H1 (cell line): ENCODE results near the gene LOC128125822.

Experiments used
- CTCF ChIA-PET: fragments of 300-600 bp; sonication (Branson Sonifier 250); formaldehyde crosslinking; loops from one replicate; lab custom pipeline; 2021; ENCODE audit not compliant: partially characterized antibody; lab: Charles Lee
- POLR2A ChIA-PET: fragments of 300-600 bp; sonication (Branson Sonifier 250); formaldehyde crosslinking; loops from one replicate; lab custom pipeline; 2021; ENCODE audit warnings: inconsistent platforms; ENCODE audit not compliant: partially characterized antibody; lab: Charles Lee
- DNase-seq, 2 experiments: peaks; one replicate each; pipeline versions ENCODE4 v3.0.0 to v3.0.0-alpha.2; 2010 to 2022; ENCODE audit warnings: low spot score in 2 of 2, low read depth in 1 of 2, mixed read lengths in 1 of 2
- FAIRE-seq: peaks from 2 replicates; lab custom pipeline; 2011; peaks lifted over from hg19 to GRCh38; lab: Jason Lieb, UNC
- H2AFZ ChIP-seq: 2 replicates; pipeline ENCODE4 v1.8.1; 2012; ENCODE audit warnings: low read length, inconsistent platforms
- H2AK5ac ChIP-seq: 2 replicates; pipeline ENCODE4 v1.6.1; 2013; ENCODE audit warnings: low read depth, low read length
- H2BK120ac ChIP-seq: replicated peaks from 2 replicates; pipeline ENCODE3; 2013; ENCODE audit warnings: low read depth, low read length, inconsistent platforms
- H2BK12ac ChIP-seq: 2 replicates; pipeline ENCODE4 v1.6.1; 2013; ENCODE audit warnings: low read depth, low read length
- H2BK15ac ChIP-seq: 2 replicates; pipeline ENCODE4 v1.6.1; 2013; ENCODE audit warnings: low read length
- H2BK20ac ChIP-seq: 2 replicates; pipeline ENCODE4 v1.6.1; 2013; ENCODE audit warnings: low read length
- H2BK5ac ChIP-seq: 2 replicates; pipeline ENCODE4 v1.6.1; 2013; ENCODE audit warnings: low read depth, low read length
- H3K14ac ChIP-seq: 2 replicates; pipeline ENCODE4 v1.6.1; 2013; ENCODE audit warnings: inconsistent platforms; ENCODE audit not compliant: insufficient read length
- H3K18ac ChIP-seq: 2 replicates; pipeline ENCODE4 v1.6.1; 2013; ENCODE audit warnings: low read length; ENCODE audit errors: extremely low read depth
- H3K23ac ChIP-seq: 2 replicates; pipeline ENCODE4 v1.6.1; 2013; ENCODE audit warnings: inconsistent platforms; ENCODE audit not compliant: insufficient read length
- H3K23me2 ChIP-seq: 2 replicates; pipeline ENCODE4 v1.6.1; 2013; ENCODE audit warnings: low read depth, low read length
- H3K27ac ChIP-seq: 2 replicates; pipeline ENCODE4 v1.6.1; 2011; ENCODE audit warnings: low read depth, low read length, inconsistent platforms
- H3K27me3 ChIP-seq, 4 experiments: replicated peaks in 1 of 4; 1 replicate in 1 of 4; 2 replicates in 3 of 4; pipeline versions ENCODE4 v1.6.1 to v1.8.1; 2011 to 2013; ENCODE audit warnings: low read length in 3 of 4, mild to moderate bottlenecking in 3 of 4, inconsistent platforms in 2 of 4, mixed read lengths in 2 of 4, moderate library complexity in 1 of 4; ENCODE audit not compliant: control insufficient read depth in 3 of 4, insufficient read depth in 3 of 4; ENCODE audit errors: extremely low read depth in 1 of 4
- H3K36me3 ChIP-seq, 4 experiments: 2 replicates each; pipeline versions ENCODE4 v1.6.1 to v1.8.1; 2011 to 2013; ENCODE audit warnings: mild to moderate bottlenecking in 4 of 4, low read length in 3 of 4, moderate library complexity in 2 of 4, control low read depth in 1 of 4, inconsistent platforms in 1 of 4; ENCODE audit not compliant: insufficient read depth in 4 of 4, control insufficient read depth in 2 of 4
- H3K4ac ChIP-seq: replicated peaks from 2 replicates; pipeline ENCODE3; 2013; ENCODE audit warnings: low read length, low read depth, mixed read lengths, inconsistent platforms; ENCODE audit not compliant: insufficient read length
- H3K4me1 ChIP-seq, 4 experiments: replicated peaks in 1 of 4; 1 replicate in 1 of 4; 2 replicates in 3 of 4; pipeline versions ENCODE4 v1.6.1 to v1.8.1; 2011 to 2013; ENCODE audit warnings: low read length in 3 of 4, inconsistent platforms in 2 of 4, mixed read lengths in 1 of 4; ENCODE audit not compliant: insufficient read depth in 4 of 4, control insufficient read depth in 3 of 4
- H3K4me2 ChIP-seq, 2 experiments: 2 replicates each; pipeline versions ENCODE4 v1.6.1 to v1.8.1; 2011 to 2013; ENCODE audit warnings: low read depth in 2 of 2, low read length in 2 of 2, control low read depth in 1 of 2, inconsistent platforms in 1 of 2, mild to moderate bottlenecking in 1 of 2; ENCODE audit not compliant: insufficient read depth in 1 of 2
- H3K4me3 ChIP-seq, 4 experiments: fragments of 200-600, 300-600 bp in 1 of 4; sonication (generic), shearing (Covaris generic), sonication (Bioruptor Twin) in 1 of 4; 2 replicates each; pipeline versions ENCODE4 v1.5.1 to v1.8.1; 2011 to 2016; ENCODE audit warnings: low read length in 4 of 4, low read depth in 3 of 4, control low read depth in 2 of 4, inconsistent platforms in 2 of 4, mild to moderate bottlenecking in 2 of 4, mixed read lengths in 1 of 4, moderate library complexity in 1 of 4; ENCODE audit not compliant: insufficient read depth in 2 of 4; ENCODE audit errors: extremely low read depth in 1 of 4
- H3K56ac ChIP-seq: replicated peaks from 2 replicates; pipeline ENCODE3; 2013; ENCODE audit warnings: low read depth, mild to moderate bottlenecking, mixed read lengths, low read length, inconsistent platforms; ENCODE audit not compliant: insufficient read length
- H3K79me1 ChIP-seq: 2 replicates; pipeline ENCODE4 v1.6.1; 2013; ENCODE audit warnings: low read depth, low read length, control low read depth
- H3K79me2 ChIP-seq, 2 experiments: 2 replicates each; pipeline versions ENCODE4 v1.6.1 to v1.8.1; 2012 to 2013; ENCODE audit warnings: low read length in 2 of 2, mild to moderate bottlenecking in 2 of 2, inconsistent platforms in 1 of 2; ENCODE audit not compliant: insufficient read depth in 2 of 2, control insufficient read depth in 1 of 2
- H3K9ac ChIP-seq, 4 experiments: replicated peaks in 1 of 4; 1 replicate in 1 of 4; 2 replicates in 3 of 4; pipeline versions ENCODE4 v1.6.1 to v1.8.1; 2011 to 2013; ENCODE audit warnings: low read depth in 3 of 4, low read length in 3 of 4, control low read depth in 2 of 4, mild to moderate bottlenecking in 2 of 4, moderate library complexity in 2 of 4, inconsistent platforms in 1 of 4; ENCODE audit errors: extremely low read depth in 1 of 4
- H3K9me3 ChIP-seq, 2 experiments: 2 replicates each; pipeline versions ENCODE4 v1.6.1 to v1.8.1; 2012 to 2013; ENCODE audit warnings: mild to moderate bottlenecking in 2 of 2, moderate library complexity in 2 of 2, control low read depth in 1 of 2, inconsistent platforms in 1 of 2, low read depth in 1 of 2, low read length in 1 of 2, mixed read lengths in 1 of 2; ENCODE audit not compliant: insufficient read depth in 2 of 2
- H4K20me1 ChIP-seq, 2 experiments: replicated peaks in 1 of 2; 2 replicates each; pipeline versions ENCODE3 to v1.8.1; 2011 to 2013; ENCODE audit warnings: inconsistent platforms in 2 of 2, low read length in 2 of 2, mild to moderate bottlenecking in 1 of 2; ENCODE audit not compliant: insufficient read depth in 2 of 2, control insufficient read depth in 1 of 2
- H4K5ac ChIP-seq: 2 replicates; pipeline ENCODE4 v1.6.1; 2013; ENCODE audit warnings: low read length, low read depth, mixed read lengths, inconsistent platforms; ENCODE audit not compliant: insufficient read length
- H4K8ac ChIP-seq: 2 replicates; pipeline ENCODE4 v1.8.0; 2013; ENCODE audit warnings: mild to moderate bottlenecking, moderate library complexity, low read length, inconsistent platforms; ENCODE audit not compliant: insufficient read depth; ENCODE audit errors: extremely low read depth
- H4K91ac ChIP-seq: replicated peaks from 2 replicates; pipeline ENCODE3; 2013; ENCODE audit warnings: low read length, mixed read lengths, inconsistent platforms; ENCODE audit not compliant: insufficient read length
- ASH2L ChIP-seq: fragments of 200-600, 300-600 bp; sonication (generic); IDR thresholded peaks from one replicate; pipeline ENCODE4 v1.7.1; 2017; ENCODE audit warnings: low read length
- BACH1 ChIP-seq: IDR thresholded peaks from 2 replicates; pipeline ENCODE4 v1.6.1; 2012; ENCODE audit warnings: low read length, improper control_type of control experiment
- EZH2 ChIP-seq: fragments of 200-600 bp; sonication (generic); IDR thresholded peaks from 2 replicates; pipeline ENCODE4 v1.7.1; 2012; ENCODE audit warnings: low read depth, mild to moderate bottlenecking, moderate library complexity, low read length, inconsistent platforms; ENCODE audit not compliant: severe bottlenecking
- SAP30 ChIP-seq: fragments of 300-600 bp; sonication (generic); IDR thresholded peaks from 2 replicates; pipeline ENCODE4 v1.7.1; 2012; ENCODE audit warnings: low read length, moderate library complexity, mild to moderate bottlenecking, inconsistent platforms; ENCODE audit not compliant: insufficient read depth, insufficient replicate concordance
- SP1 ChIP-seq: IDR thresholded peaks from 2 replicates; pipeline ENCODE4 v1.6.1; 2011; ENCODE audit warnings: low read depth, low read length
- TAF7 ChIP-seq: optimal IDR thresholded peaks from 2 replicates; pipeline ENCODE3; 2011; ENCODE audit warnings: low read depth, mild to moderate bottlenecking, inconsistent platforms, low read length, moderate library complexity, borderline replicate concordance
- TCF12 ChIP-seq: IDR thresholded peaks from 2 replicates; pipeline ENCODE4 v1.6.1; 2011; ENCODE audit warnings: low read depth, mild to moderate bottlenecking, low read length
- WGBS, 2 experiments: shearing (Covaris generic) in 1 of 2; methylation state at CpG; one replicate each; pipeline versions ENCODE4 v1.1.6 to v1.1.7; 2013 to 2015; ENCODE audit warnings: low lambda C conversion rate in 2 of 2, mixed read lengths in 2 of 2, inconsistent platforms in 1 of 2, low coverage in 1 of 2, missing lambda C conversion rate in 1 of 2; ENCODE audit not compliant: insufficient replicate concordance in 2 of 2, insufficient coverage in 1 of 2, insufficient read length in 1 of 2; ENCODE audit errors: extremely low coverage in 1 of 2, missing lambda C conversion rate in 1 of 2; 5-methylcytosine and 5-hydroxymethylcytosine counted together

Gene LOC128125822

GRCh38 chr6:63576985-63577712 is 4.9 kb downstream of the LOC128125822 start:
- H3K79me2 ChIP-seq, result peaks cover 19 to 59% of the 10 kb centered on the region in 2 experiments
- H3K18ac ChIP-seq, result no peak overlapping the region
- H3K36me3 ChIP-seq, result peaks cover 16 to 61% (median 46%) of the 10 kb centered on the region in 4 experiments; a peak in 7 of 8 replicates
- H3K27me3 ChIP-seq, result no peaks in the 10 kb centered on the region
- no peak overlapping the region for H3K9ac ChIP-seq
- no peak overlapping the region for H2BK15ac ChIP-seq
- H2AFZ ChIP-seq, result no peak overlapping the region
- DNase-seq (no peak), FAIRE-seq (no peak)
- no peak overlapping the region for H2BK5ac ChIP-seq
- H2BK120ac ChIP-seq, result no peak overlapping the region
- no peaks in the 10 kb centered on the region for H3K4me1 ChIP-seq
- H2AK5ac ChIP-seq, result no peak overlapping the region
- H3K23ac ChIP-seq, result no peak overlapping the region
- H3K4me3 ChIP-seq, result no peak overlapping the region
- H4K8ac ChIP-seq, result no peak overlapping the region; the same call in 1 of the 2 replicates
- POLR2A ChIA-PET, result interaction anchor here (1.2 kb wide), 2 partner anchors 14 to 24 kb away, joined by 3 to 4 read pairs; no protein-coding TSS in a partner anchor
- CTCF ChIA-PET, result interaction anchor here (0.6 to 0.8 kb wide), 3 partner anchors 96 to 225 kb away, joined by 3 to 4 read pairs (median 3); no protein-coding TSS in a partner anchor
- no peaks in the 10 kb centered on the region for H3K23me2 ChIP-seq
- H4K5ac ChIP-seq, result no peak overlapping the region
- no peaks in the 10 kb centered on the region for H3K79me1 ChIP-seq
- H4K91ac ChIP-seq, result no peak overlapping the region
- H3K56ac ChIP-seq, result no peak overlapping the region
- 86% methylated on average over 5 of the region's 5 CpGs; no CpG with 5 or more reads in 1 of the 2 experiments for WGBS, 2 experiments
- H2BK12ac ChIP-seq, result no peak overlapping the region
- TF ChIP-seq ASH2L (no peak), EZH2 (no peak), TAF7 (no peak), SAP30 (no peak), TCF12 (no peak), SP1 (no peak), BACH1 (no peak)
- no peak overlapping the region for H2BK20ac ChIP-seq
- no peak overlapping the region for H3K4me2 ChIP-seq
- no peak overlapping the region for H3K27ac ChIP-seq
- no peak overlapping the region for H3K14ac ChIP-seq
- no peaks in the 10 kb centered on the region for H3K9me3 ChIP-seq
- H3K4ac ChIP-seq, result no peak overlapping the region
- H4K20me1 ChIP-seq, result peaks cover 2 to 5% of the 10 kb centered on the region in 2 experiments
